ENCODE measurements around the gene PRPF18.

Gene PRPF18

GRCh38 chr10:13642293-13642692, 55.5 kb downstream of the PRPF18 start:
- peaks cover 89% of the 10 kb centered on the region for H3K36me3 Mint-ChIP-seq (ENCODE audit: low read depth)
- no peak for DNase-seq
- no peaks in the 10 kb centered on the region for H3K27me3 Mint-ChIP-seq
- no peak overlapping the region for H3K4me3 Mint-ChIP-seq
- peaks cover 23% of the 10 kb centered on the region for H3K9me3 Mint-ChIP-seq
- no peaks in the 10 kb centered on the region for H3K4me1 Mint-ChIP-seq (ENCODE audit: low read depth)
- H3K27ac Mint-ChIP-seq = no peak overlapping the region

GRCh38 chr10:13643016-13643415, 56.3 kb downstream of the PRPF18 start:
- Mint-ChIP-seq H3K4me3 (no peak overlapping the region), H3K4me1 (ENCODE audit: low read depth) (peaks cover 4% of the 10 kb centered on the region), H3K36me3 (ENCODE audit: low read depth) (peaks cover 85% of the 10 kb centered on the region)

GRCh38 chr10:13644866-13645265, 58.1 kb downstream of the PRPF18 start:
- no peak for DNase-seq
- peaks cover 84% of the 10 kb centered on the region for H3K36me3 Mint-ChIP-seq (ENCODE audit: low read depth)
- no peak overlapping the region for H3K27ac Mint-ChIP-seq

More at GRCh38 chr10:13643016-13643415, 56.3 kb downstream of the PRPF18 start:
- DNase-seq = no peak
- H3K27me3 Mint-ChIP-seq = no peaks in the 10 kb centered on the region
- H3K9me3 Mint-ChIP-seq = peaks cover 23% of the 10 kb centered on the region
- no peak overlapping the region for H3K27ac Mint-ChIP-seq

GRCh38 chr10:13648425-13648824, 61.7 kb downstream of the PRPF18 start:
- Mint-ChIP-seq H3K4me1 (ENCODE audit: low read depth) (peaks cover 28% of the 10 kb centered on the region), H3K9me3 (no peaks in the 10 kb centered on the region), H3K27me3 (no peaks in the 10 kb centered on the region), H3K4me3 (no peak overlapping the region), H3K27ac (no peak overlapping the region), H3K36me3 (ENCODE audit: low read depth) (peaks cover 65% of the 10 kb centered on the region)
- no peak for DNase-seq

More at GRCh38 chr10:13644866-13645265, 58.1 kb downstream of the PRPF18 start:
- Mint-ChIP-seq H3K27me3 (no peaks in the 10 kb centered on the region), H3K4me1 (ENCODE audit: low read depth) (peaks cover 15% of the 10 kb centered on the region), H3K9me3 (peaks cover 23% of the 10 kb centered on the region), H3K4me3 (no peak overlapping the region)

GRCh38 chr10:13649844-13650520, 63.2 kb downstream of the PRPF18 start:
- peaks cover 28% of the 10 kb centered on the region for H3K4me1 Mint-ChIP-seq (ENCODE audit: low read depth)
- H3K36me3 Mint-ChIP-seq (ENCODE audit: low read depth) = peaks cover 56% of the 10 kb centered on the region
- H3K27ac Mint-ChIP-seq = no peak overlapping the region
- H3K27me3 Mint-ChIP-seq = no peaks in the 10 kb centered on the region
- H3K4me3 Mint-ChIP-seq = no peak overlapping the region
- H3K9me3 Mint-ChIP-seq = no peaks in the 10 kb centered on the region
- DNase-seq = no peak

GRCh38 chr10:13650961-13651360, 64.2 kb downstream of the PRPF18 start:
- Mint-ChIP-seq H3K4me1 (ENCODE audit: low read depth) (peaks cover 28% of the 10 kb centered on the region), H3K36me3 (ENCODE audit: low read depth) (peaks cover 47% of the 10 kb centered on the region), H3K27me3 (no peaks in the 10 kb centered on the region), H3K27ac (no peak overlapping the region), H3K9me3 (no peaks in the 10 kb centered on the region), H3K4me3 (no peak overlapping the region)
- no peak for DNase-seq

GRCh38 chr10:13651969-13652720, 65.4 kb downstream of the PRPF18 start:
- Mint-ChIP-seq H3K27ac (peak overlapping the region; percentile 42), H3K9me3 (no peaks in the 10 kb centered on the region), H3K4me1 (ENCODE audit: low read depth) (peaks cover 28% of the 10 kb centered on the region), H3K27me3 (no peaks in the 10 kb centered on the region), H3K4me3 (no peak overlapping the region), H3K36me3 (ENCODE audit: low read depth) (peaks cover 35% of the 10 kb centered on the region)
- DNase-seq = no peak

GRCh38 chr10:13652860-13653259, 66.1 kb downstream of the PRPF18 start:
- Mint-ChIP-seq H3K9me3 (no peaks in the 10 kb centered on the region), H3K27ac (peak overlapping the region; percentile 42), H3K4me1 (ENCODE audit: low read depth) (peaks cover 25% of the 10 kb centered on the region), H3K36me3 (ENCODE audit: low read depth) (peaks cover 32% of the 10 kb centered on the region), H3K4me3 (no peak overlapping the region), H3K27me3 (no peaks in the 10 kb centered on the region)
- no peak for DNase-seq

- H3K9me3 Mint-ChIP-seq = no peaks in the 10 kb centered on the region
- peaks cover 23% of the 10 kb centered on the region for H3K4me1 Mint-ChIP-seq (ENCODE audit: low read depth)
- no peak overlapping the region for H3K4me3 Mint-ChIP-seq
- H3K36me3 Mint-ChIP-seq (ENCODE audit: low read depth) = peaks cover 19% of the 10 kb centered on the region
- H3K27me3 Mint-ChIP-seq = no peaks in the 10 kb centered on the region
- DNase-seq = no peak
- H3K27ac Mint-ChIP-seq = no peak overlapping the region
Measured at GRCh38 chr10:13654118-13654830, 67.5 kb downstream of the PRPF18 start.

- H3K4me1 Mint-ChIP-seq (ENCODE audit: low read depth) = peaks cover 28% of the 10 kb centered on the region
- no peaks in the 10 kb centered on the region for H3K27me3 Mint-ChIP-seq
- H3K27ac Mint-ChIP-seq = no peak overlapping the region
- no peak overlapping the region for H3K4me3 Mint-ChIP-seq
- H3K36me3 Mint-ChIP-seq (ENCODE audit: low read depth) = peaks cover 13% of the 10 kb centered on the region
- no peaks in the 10 kb centered on the region for H3K9me3 Mint-ChIP-seq
- DNase-seq = no peak
Measured at GRCh38 chr10:13654846-13655245, 68.1 kb downstream of the PRPF18 start.

- Mint-ChIP-seq H3K4me1 (ENCODE audit: low read depth) (peaks cover 34% of the 10 kb centered on the region), H3K9me3 (no peaks in the 10 kb centered on the region), H3K27ac (no peak overlapping the region), H3K27me3 (no peaks in the 10 kb centered on the region), H3K36me3 (ENCODE audit: low read depth) (peaks cover 5% of the 10 kb centered on the region), H3K4me3 (no peak overlapping the region)
- DNase-seq = no peak
Measured at GRCh38 chr10:13656337-13657100, 69.8 kb downstream of the PRPF18 start.

- H3K27me3 Mint-ChIP-seq = no peaks in the 10 kb centered on the region
- peaks cover 5% of the 10 kb centered on the region for H3K36me3 Mint-ChIP-seq (ENCODE audit: low read depth)
- H3K27ac Mint-ChIP-seq = no peak overlapping the region
- no peak for DNase-seq
- no peaks in the 10 kb centered on the region for H3K9me3 Mint-ChIP-seq
- H3K4me1 Mint-ChIP-seq (ENCODE audit: low read depth) = peaks cover 27% of the 10 kb centered on the region
- H3K4me3 Mint-ChIP-seq = no peak overlapping the region
Measured at GRCh38 chr10:13657101-13657680, 70.4 kb downstream of the PRPF18 start.

- DNase-seq = no peak
- H3K9me3 Mint-ChIP-seq = no peaks in the 10 kb centered on the region
- peak overlapping the region; percentile 58 for H3K4me3 Mint-ChIP-seq
- peak overlapping the region; percentile 38 for H3K27ac Mint-ChIP-seq
- no peaks in the 10 kb centered on the region for H3K27me3 Mint-ChIP-seq
- H3K36me3 Mint-ChIP-seq (ENCODE audit: low read depth) = no peaks in the 10 kb centered on the region
- H3K4me1 Mint-ChIP-seq (ENCODE audit: low read depth) = peaks cover 21% of the 10 kb centered on the region
Measured at GRCh38 chr10:13658264-13658663, 71.5 kb downstream of the PRPF18 start.

Data from activated T-cell treated with anti-CD3 and anti-CD28 coated beads, Interleukin-2, amount 50 U/mL, for 24 hours (primary cell).